Astrocyte (in vitro differentiated cells and primary cell): ENCODE data around the gene COQ8A. TPM values are rescaled to one million over a fixed set of nuclear protein-coding genes. Genes with fewer than 3 reads are reported as not detected.

ENCODE experiments used
- DNase-seq: peaks from one replicate; pipeline ENCODE4 v3.0.0-alpha.2; 2010; ENCODE audit warnings: low read depth
- FAIRE-seq: peaks from 2 replicates; lab custom pipeline; 2011; peaks lifted over from hg19 to GRCh38; lab: Jason Lieb, UNC
- H2AFZ ChIP-seq: 2 replicates; pipeline ENCODE4 v1.6.0; 2012; ENCODE audit warnings: low read depth, low read length, inconsistent platforms
- H3K27ac ChIP-seq: 2 replicates; pipeline ENCODE4 v1.5.1; 2011; ENCODE audit warnings: low read depth, low read length, inconsistent platforms
- H3K27me3 ChIP-seq: 2 replicates; pipeline ENCODE4 v1.6.0; 2011; ENCODE audit warnings: low read length, inconsistent platforms; ENCODE audit not compliant: insufficient read depth
- H3K36me3 ChIP-seq: 2 replicates; pipeline ENCODE4 v1.5.1; 2011; ENCODE audit warnings: low read length, inconsistent platforms; ENCODE audit not compliant: insufficient read depth
- H3K4me1 ChIP-seq: 2 replicates; pipeline ENCODE4 v1.5.1; 2011; ENCODE audit warnings: low read length, inconsistent platforms; ENCODE audit not compliant: insufficient read depth
- H3K4me2 ChIP-seq: 2 replicates; pipeline ENCODE4 v1.6.0; 2012; ENCODE audit warnings: low read length, inconsistent platforms
- H3K4me3 ChIP-seq: 2 replicates; pipeline ENCODE4 v1.5.1; 2011; ENCODE audit warnings: low read depth, mild to moderate bottlenecking, low read length, inconsistent platforms; ENCODE audit not compliant: insufficient read depth
- H3K79me2 ChIP-seq: 2 replicates; pipeline ENCODE4 v1.6.0; 2012; ENCODE audit warnings: mild to moderate bottlenecking, low read length, inconsistent platforms; ENCODE audit not compliant: insufficient read depth
- H3K9ac ChIP-seq: 2 replicates; pipeline ENCODE4 v1.6.0; 2012; ENCODE audit warnings: mild to moderate bottlenecking, low read length, inconsistent platforms
- H3K9me3 ChIP-seq: 2 replicates; pipeline ENCODE4 v1.5.1; 2012; ENCODE audit warnings: low read depth, mild to moderate bottlenecking, low read length, inconsistent platforms; ENCODE audit not compliant: insufficient read depth
- H4K20me1 ChIP-seq: 2 replicates; pipeline ENCODE4 v1.6.0; 2012; ENCODE audit warnings: low read length, inconsistent platforms; ENCODE audit not compliant: insufficient read depth
- H3K27ac Mint-ChIP-seq: one replicate; pipeline ENCODE4 v1.8.0; 2021; ENCODE audit warnings: mild to moderate bottlenecking, mixed read lengths; ENCODE audit not compliant: unreplicated experiment
- H3K27me3 Mint-ChIP-seq: one replicate; pipeline ENCODE4 v1.8.0; 2021; ENCODE audit warnings: low read depth, mixed read lengths; ENCODE audit not compliant: unreplicated experiment
- H3K36me3 Mint-ChIP-seq: one replicate; pipeline ENCODE4 v1.8.0; 2021; ENCODE audit warnings: low read depth, mixed read lengths; ENCODE audit not compliant: unreplicated experiment
- H3K4me1 Mint-ChIP-seq: one replicate; pipeline ENCODE4 v1.8.0; 2021; ENCODE audit warnings: low read depth, mixed read lengths; ENCODE audit not compliant: unreplicated experiment
- H3K4me3 Mint-ChIP-seq: one replicate; pipeline ENCODE4 v1.8.0; 2021; ENCODE audit warnings: mild to moderate bottlenecking, moderate library complexity, mixed read lengths; ENCODE audit not compliant: unreplicated experiment
- H3K9me3 Mint-ChIP-seq: one replicate; pipeline ENCODE4 v1.8.0; 2021; ENCODE audit warnings: mild to moderate bottlenecking, mixed read lengths; ENCODE audit not compliant: unreplicated experiment
- CTCF ChIP-seq: IDR thresholded peaks from 2 replicates; pipeline ENCODE4 v1.5.1; 2011; ENCODE audit warnings: low read depth, mild to moderate bottlenecking, inconsistent platforms, low read length, moderate library complexity; ENCODE audit not compliant: insufficient read depth
- EZH2 ChIP-seq: IDR thresholded peaks from 2 replicates; pipeline ENCODE4 v1.6.1; 2012; ENCODE audit warnings: mild to moderate bottlenecking, low read length, inconsistent platforms; ENCODE audit not compliant: insufficient read depth
- total RNA-seq: library from RNA; stranded (reverse); gene quantifications from 2 replicates; pipeline ENCODE4 v1.2.1, GENCODE V29; 2021

The COQ8A gene
- total RNA-seq, 1 donor from 2014 or later = 8.2 TPM

GRCh38 chr1:226916497-226916896 is 23.6 kb upstream of the COQ8A start:
- TF ChIP-seq EZH2 (no peak), CTCF (no peak)
- Histone ChIP-seq H2AFZ (no peak overlapping the region), H3K4me1 (no peaks in the 10 kb centered on the region), H3K27me3 (no peaks in the 10 kb centered on the region), H4K20me1 (no peaks in the 10 kb centered on the region), H3K9me3 (no peaks in the 10 kb centered on the region), H3K79me2 (no peaks in the 10 kb centered on the region), H3K4me3 (no peak overlapping the region), H3K36me3 (no peaks in the 10 kb centered on the region), H3K27ac (no peak overlapping the region), H3K9ac (no peak overlapping the region), H3K4me2 (no peak overlapping the region)
- no peak for DNase-seq
- no peak for FAIRE-seq
- H3K27me3 Mint-ChIP-seq = no peaks in the 10 kb centered on the region
- no peaks in the 10 kb centered on the region for H3K4me1 Mint-ChIP-seq
- no peak overlapping the region for H3K4me3 Mint-ChIP-seq
- no peak overlapping the region for H3K27ac Mint-ChIP-seq
- H3K9me3 Mint-ChIP-seq = no peaks in the 10 kb centered on the region
- H3K36me3 Mint-ChIP-seq = peaks cover 3% of the 10 kb centered on the region

GRCh38 chr1:226919587-226919986 is 20.5 kb upstream of the COQ8A start:
- H3K27ac ChIP-seq = no peak overlapping the region
- H2AFZ ChIP-seq = no peak overlapping the region
- H3K4me3 Mint-ChIP-seq = no peak overlapping the region
- H3K9ac ChIP-seq = no peak overlapping the region
- H3K9me3 ChIP-seq = no peaks in the 10 kb centered on the region
- no peaks in the 10 kb centered on the region for H3K27me3 Mint-ChIP-seq
- H3K4me1 Mint-ChIP-seq = no peaks in the 10 kb centered on the region
- peaks cover 3% of the 10 kb centered on the region for H3K36me3 Mint-ChIP-seq
- H3K4me2 ChIP-seq = no peak overlapping the region
- no peaks in the 10 kb centered on the region for H3K4me1 ChIP-seq
- H4K20me1 ChIP-seq = no peaks in the 10 kb centered on the region
- H3K27ac Mint-ChIP-seq = no peak overlapping the region
- no peaks in the 10 kb centered on the region for H3K27me3 ChIP-seq
- DNase-seq = no peak
- no peak overlapping the region for H3K4me3 ChIP-seq
- no peaks in the 10 kb centered on the region for H3K9me3 Mint-ChIP-seq
- H3K79me2 ChIP-seq = no peaks in the 10 kb centered on the region
- TF ChIP-seq CTCF = no peak
- no peak for TF ChIP-seq EZH2
- FAIRE-seq = no peak
- no peaks in the 10 kb centered on the region for H3K36me3 ChIP-seq

GRCh38 chr1:226919995-226920394 is 20.1 kb upstream of the COQ8A start:
- H3K4me3 Mint-ChIP-seq = no peak overlapping the region

More at GRCh38 chr1:226919995-226920394, 20.1 kb upstream of the COQ8A start:
- no peak overlapping the region for H3K4me3 ChIP-seq
- no peak overlapping the region for H3K9ac ChIP-seq
- TF ChIP-seq CTCF (no peak), EZH2 (no peak)
- no peaks in the 10 kb centered on the region for H3K9me3 ChIP-seq
- Mint-ChIP-seq H3K4me1 (no peaks in the 10 kb centered on the region), H3K36me3 (peaks cover 3% of the 10 kb centered on the region), H3K27me3 (no peaks in the 10 kb centered on the region), H3K27ac (no peak overlapping the region), H3K9me3 (peaks cover under 1% of the 10 kb centered on the region)
- FAIRE-seq (no peak), DNase-seq (no peak)
- no peak overlapping the region for H3K4me2 ChIP-seq
- no peaks in the 10 kb centered on the region for H4K20me1 ChIP-seq
- H3K27me3 ChIP-seq = no peaks in the 10 kb centered on the region
- H2AFZ ChIP-seq = no peak overlapping the region
- no peaks in the 10 kb centered on the region for H3K79me2 ChIP-seq
- H3K4me1 ChIP-seq = no peaks in the 10 kb centered on the region
- H3K36me3 ChIP-seq = no peaks in the 10 kb centered on the region
- no peak overlapping the region for H3K27ac ChIP-seq
